Naive B cell (primary cell): ENCODE results near the gene KRTAP19-3. TPM values are rescaled to one million over a fixed set of nuclear protein-coding genes. Genes with fewer than 3 reads are reported as not detected.

Experiments used
- ATAC-seq, 2 donors: fragments of 150-1000 bp; cut with Tn5 transposase; 2 replicates each; pipeline ENCODE4 v1.10.0; 2021; ENCODE audit warnings: low read depth in 2 of 2, mild to moderate bottlenecking in 2 of 2, moderate library complexity in 2 of 2
- DNase-seq: peaks from one replicate; pipeline ENCODE4 v3.0.0; 2022
- H3K27ac Mint-ChIP-seq, 6 donors: one replicate each; pipeline ENCODE4 v1.8.0; 2020 to 2022; ENCODE audit warnings: mild to moderate bottlenecking in 6 of 6, mixed read lengths in 6 of 6, moderate library complexity in 5 of 6, inconsistent platforms in 2 of 6
- H3K27me3 Mint-ChIP-seq, 3 donors: one replicate each; pipeline ENCODE4 v1.8.0; 2021 to 2022; ENCODE audit warnings: mixed read lengths in 3 of 3, mild to moderate bottlenecking in 1 of 3
- H3K36me3 Mint-ChIP-seq, 2 donors: one replicate each; pipeline ENCODE4 v1.8.0; 2020 to 2022; ENCODE audit warnings: mixed read lengths in 2 of 2, inconsistent platforms in 1 of 2, mild to moderate bottlenecking in 1 of 2
- H3K4me1 Mint-ChIP-seq, 3 donors: one replicate each; pipeline ENCODE4 v1.8.0; 2020 to 2022; ENCODE audit warnings: mixed read lengths in 3 of 3, inconsistent platforms in 1 of 3, mild to moderate bottlenecking in 1 of 3, moderate library complexity in 1 of 3
- H3K4me3 Mint-ChIP-seq, 8 donors: one replicate each; pipeline ENCODE4 v1.8.0; 2020 to 2022; ENCODE audit warnings: mild to moderate bottlenecking in 8 of 8, mixed read lengths in 8 of 8, moderate library complexity in 8 of 8, inconsistent platforms in 2 of 8
- H3K9me3 Mint-ChIP-seq, 7 donors: one replicate each; pipeline ENCODE4 v1.8.0; 2020 to 2022; ENCODE audit warnings: mixed read lengths in 7 of 7, mild to moderate bottlenecking in 5 of 7, inconsistent platforms in 2 of 7, moderate library complexity in 1 of 7
- polyA plus RNA-seq, 6 donors: library from polyadenylated mRNA; unstranded; fragments of 300-500 nt; fragmentation: Illumina TruSeq; gene quantifications; one replicate each; pipeline ENCODE4 v1.2.3, GENCODE V29; 2021; ENCODE audit warnings: low read depth in 6 of 6

The KRTAP19-3 gene
- polyA plus RNA-seq, 6 donors from 2014 or later: not detected

DNA sequence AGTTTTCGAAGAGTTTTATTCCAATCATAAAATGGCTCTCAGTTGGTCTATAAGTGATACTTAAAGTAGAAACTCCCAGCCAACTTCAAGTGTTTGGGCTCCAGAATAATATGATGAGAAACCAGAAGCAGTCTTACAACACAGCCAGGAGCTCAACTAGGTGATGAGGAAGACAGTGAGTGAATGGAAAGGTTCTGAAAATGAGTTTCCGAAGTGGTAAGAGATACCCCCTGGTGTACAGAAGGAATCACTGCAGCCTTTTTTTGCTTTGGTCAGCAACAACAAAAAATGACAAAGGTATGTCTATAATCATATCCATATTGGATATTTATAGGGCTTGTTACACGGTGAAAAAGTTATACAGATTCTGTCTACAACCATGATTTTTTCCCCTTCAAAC lies 28.1 kb downstream of the KRTAP19-3 start:
- Mint-ChIP-seq H3K4me3 (no peak overlapping the region), H3K4me1 (no peaks in the 10 kb centered on the region), H3K36me3 (no peaks in the 10 kb centered on the region), H3K27me3 (peaks cover 0 to 6% (median 0%) of the 10 kb centered on the region in 3 donors), H3K9me3 (peaks cover 0 to 4% (median 3%) of the 10 kb centered on the region in 7 donors), H3K27ac (no peak overlapping the region)
- ATAC-seq (no peak), DNase-seq (no peak)

DNA sequence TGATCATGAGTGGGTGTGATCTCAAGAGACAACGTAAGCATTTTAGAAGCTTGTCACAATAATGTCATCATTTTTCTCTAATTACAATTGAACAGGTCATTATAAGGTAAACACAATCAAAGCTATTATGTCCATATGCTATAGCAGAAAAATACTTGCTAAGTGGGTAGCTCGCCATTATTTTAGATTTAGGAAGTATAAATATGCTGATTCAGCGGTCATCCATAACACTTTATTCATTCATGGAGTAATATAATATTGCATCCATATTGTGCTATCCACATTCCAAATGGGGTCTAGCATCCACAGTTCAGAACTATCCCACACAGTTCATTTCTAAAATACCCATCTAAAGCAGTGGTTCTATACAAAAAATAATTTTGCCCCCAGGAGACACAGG lies 43.3 kb downstream of the KRTAP19-3 start:
- H3K27ac Mint-ChIP-seq: no peak overlapping the region
- no peak overlapping the region for H3K4me3 Mint-ChIP-seq
- no peaks in the 10 kb centered on the region for H3K4me1 Mint-ChIP-seq
- no peak for ATAC-seq
- DNase-seq: no peak
- H3K36me3 Mint-ChIP-seq: no peaks in the 10 kb centered on the region
- peaks cover 0 to 2% (median 0%) of the 10 kb centered on the region in 7 donors for H3K9me3 Mint-ChIP-seq
- H3K27me3 Mint-ChIP-seq: peaks cover 0 to 5% (median 3%) of the 10 kb centered on the region in 3 donors

DNA sequence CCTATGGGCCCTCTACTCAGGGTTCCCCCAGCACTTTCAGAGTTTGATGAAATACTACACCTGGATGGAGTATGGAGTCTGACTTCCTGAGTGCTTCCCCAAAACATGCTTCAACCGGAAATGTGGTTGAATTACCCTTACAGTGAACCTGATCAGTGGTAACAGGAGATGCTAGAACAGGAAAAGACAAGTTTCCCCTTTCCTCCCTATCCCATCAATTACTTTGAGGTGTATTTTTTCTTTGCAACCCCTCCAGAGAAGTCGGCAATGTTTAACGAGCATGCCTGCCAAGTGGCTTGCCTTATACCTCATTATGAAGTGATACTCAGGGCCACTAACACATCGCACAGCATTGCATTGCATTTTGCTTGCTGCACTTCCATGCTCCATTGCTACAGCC lies 44.8 kb downstream of the KRTAP19-3 start:
- DNase-seq (no peak), ATAC-seq (no peak)
- Mint-ChIP-seq H3K27ac (no peak overlapping the region), H3K9me3 (peaks cover 0 to 2% (median 0%) of the 10 kb centered on the region in 7 donors), H3K4me3 (no peak overlapping the region), H3K36me3 (no peaks in the 10 kb centered on the region), H3K4me1 (no peaks in the 10 kb centered on the region), H3K27me3 (peaks cover 0 to 5% (median 3%) of the 10 kb centered on the region in 3 donors)

DNA sequence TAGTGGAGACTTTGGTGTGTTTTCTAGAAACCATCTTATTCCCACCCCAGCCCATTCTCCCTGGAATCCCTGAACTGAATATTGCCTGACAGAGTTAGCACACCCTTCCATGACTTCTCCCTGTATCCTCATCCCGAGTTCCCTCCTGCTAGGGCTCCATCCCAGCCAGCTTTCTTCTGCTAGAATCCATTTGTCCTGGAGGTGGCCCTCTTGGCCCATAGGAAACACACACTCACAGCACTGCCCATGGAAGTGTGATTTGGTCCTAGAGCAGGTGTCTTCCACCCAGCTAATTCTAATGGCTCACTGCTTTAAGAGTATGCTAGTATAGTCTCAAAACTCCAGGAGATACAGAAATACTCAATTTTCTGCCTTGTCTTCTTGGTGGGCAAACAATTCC lies 47.6 kb downstream of the KRTAP19-3 start:
- Mint-ChIP-seq H3K27me3 (peaks cover 0 to 5% (median 3%) of the 10 kb centered on the region in 3 donors), H3K4me1 (no peaks in the 10 kb centered on the region), H3K36me3 (no peaks in the 10 kb centered on the region), H3K9me3 (peaks cover 0 to 4% (median 0%) of the 10 kb centered on the region in 7 donors), H3K4me3 (peak overlapping the region in 1 of 8 donors; percentile 10), H3K27ac (no peak overlapping the region)
- no peak for DNase-seq
- ATAC-seq: no peak

- Mint-ChIP-seq H3K4me3 (no peak overlapping the region), H3K27me3 (peaks cover 0 to 5% (median 3%) of the 10 kb centered on the region in 3 donors), H3K4me1 (no peaks in the 10 kb centered on the region), H3K27ac (no peak overlapping the region), H3K36me3 (no peaks in the 10 kb centered on the region), H3K9me3 (peaks cover 0 to 4% (median 0%) of the 10 kb centered on the region in 7 donors)
- ATAC-seq (no peak), DNase-seq (no peak)
Observed at GRCh38 chr21:30443226-30443625, 48.6 kb downstream of the KRTAP19-3 start.

Other genes starting within 250 kb of the KRTAP19-3 start
- not detected for gene KRTAP24-1, start 209.1 kb downstream of the KRTAP19-3 start, polyA plus RNA-seq
- gene KRTAP25-1, start 202.5 kb downstream of the KRTAP19-3 start, polyA plus RNA-seq: not detected
- gene KRTAP26-1, start 171.7 kb downstream of the KRTAP19-3 start, polyA plus RNA-seq: not detected
- not detected for gene KRTAP27-1, start 154.3 kb downstream of the KRTAP19-3 start, polyA plus RNA-seq
- gene KRTAP23-1, start 143.4 kb downstream of the KRTAP19-3 start, polyA plus RNA-seq: not detected
- gene KRTAP13-2, start 119.7 kb downstream of the KRTAP19-3 start, polyA plus RNA-seq: not detected
- not detected for gene KRTAP13-1, start 96.0 kb downstream of the KRTAP19-3 start, polyA plus RNA-seq
- not detected for gene KRTAP13-3, start 66.1 kb downstream of the KRTAP19-3 start, polyA plus RNA-seq
- not detected for gene KRTAP13-4, start 61.8 kb downstream of the KRTAP19-3 start, polyA plus RNA-seq
- gene KRTAP15-1, start 51.7 kb downstream of the KRTAP19-3 start, polyA plus RNA-seq: not detected
- not detected for gene KRTAP19-1, start 11.6 kb downstream of the KRTAP19-3 start, polyA plus RNA-seq
- gene KRTAP19-2, start 4.6 kb downstream of the KRTAP19-3 start, polyA plus RNA-seq: not detected
- not detected for gene KRTAP19-4, start 5.2 kb upstream of the KRTAP19-3 start, polyA plus RNA-seq
- gene KRTAP19-5, start 10.1 kb upstream of the KRTAP19-3 start, polyA plus RNA-seq: not detected
- gene KRTAP19-6, start 49.9 kb upstream of the KRTAP19-3 start, polyA plus RNA-seq: not detected
- gene KRTAP19-7, start 69.3 kb upstream of the KRTAP19-3 start, polyA plus RNA-seq: not detected
- not detected for gene KRTAP22-2, start 98.4 kb upstream of the KRTAP19-3 start, polyA plus RNA-seq
- not detected for gene KRTAP6-3, start 100.4 kb upstream of the KRTAP19-3 start, polyA plus RNA-seq
- gene KRTAP6-2, start 106.9 kb upstream of the KRTAP19-3 start, polyA plus RNA-seq: not detected
- not detected for gene KRTAP22-1, start 109.1 kb upstream of the KRTAP19-3 start, polyA plus RNA-seq
- not detected for gene KRTAP6-1, start 121.9 kb upstream of the KRTAP19-3 start, polyA plus RNA-seq
- not detected for gene KRTAP20-1, start 124.4 kb upstream of the KRTAP19-3 start, polyA plus RNA-seq
- gene KRTAP20-4, start 128.6 kb upstream of the KRTAP19-3 start, polyA plus RNA-seq: not detected
- gene KRTAP20-2, start 143.2 kb upstream of the KRTAP19-3 start, polyA plus RNA-seq: not detected
- not detected for gene KRTAP20-3, start 150.9 kb upstream of the KRTAP19-3 start, polyA plus RNA-seq
- not detected for gene KRTAP21-3, start 226.8 kb upstream of the KRTAP19-3 start, polyA plus RNA-seq